ENCODE data around the gene GPR37L1. TPM values are rescaled to one million over a fixed set of nuclear protein-coding genes. Genes with fewer than 3 reads are reported as not detected.

Gene GPR37L1
- total RNA-seq, 6 donors from 2014 or later: under 0.01 to 0.07 (median 0.03) TPM; not detected in 3

DNA sequence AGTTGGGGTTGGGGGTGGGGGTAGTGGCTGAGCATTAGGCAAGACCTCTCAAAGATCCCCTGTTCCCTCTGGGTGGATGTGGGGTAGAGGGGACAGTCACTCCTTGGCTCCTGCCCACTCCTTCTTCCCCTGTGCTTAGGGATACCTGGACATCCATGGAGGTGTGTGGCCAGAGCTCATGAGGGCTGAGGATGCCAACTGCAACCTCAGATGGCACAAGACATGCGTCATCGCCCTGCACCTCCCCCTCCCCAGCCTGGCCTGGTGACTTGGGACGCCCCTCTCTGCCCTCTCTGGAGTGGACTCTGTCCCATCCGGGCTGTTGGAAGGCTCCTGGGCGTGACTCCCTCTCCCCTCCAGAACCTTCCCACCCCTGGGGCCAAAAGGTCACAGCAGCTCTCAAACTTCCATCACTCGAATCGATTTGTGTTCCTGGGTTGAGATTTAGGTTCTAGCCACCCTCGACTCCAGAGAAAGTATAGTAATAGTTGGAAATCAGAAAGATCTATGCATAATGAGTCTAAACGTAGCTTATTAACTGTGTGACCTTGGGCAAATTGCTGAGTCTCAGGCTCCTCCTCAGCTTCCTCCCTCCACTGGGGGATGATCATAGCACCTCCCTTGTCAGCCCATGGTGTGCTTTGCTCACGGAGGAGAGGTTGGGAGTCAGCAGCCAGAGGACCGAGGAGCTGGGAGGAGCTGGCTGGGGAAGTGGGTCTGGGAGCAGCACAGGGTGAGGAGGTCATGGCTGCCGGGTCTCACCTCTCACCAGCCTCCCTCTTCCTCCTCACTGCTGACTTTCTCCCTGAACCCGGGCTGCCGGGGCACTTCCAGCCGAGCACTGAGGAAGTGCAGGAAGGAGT, 39.9 kb downstream of the GPR37L1 start:
- Histone ChIP-seq H3K9me3 (no peaks in the 10 kb centered on the region), H3K27me3 (no peaks in the 10 kb centered on the region), H3K36me3 (no peaks in the 10 kb centered on the region), H3K27ac (peak overlapping the region in 3 of 4 donors; percentile 73 to 93 (median 89)), H3K4me3 (no peak overlapping the region), H3K4me1 (peaks cover 0 to 34% (median 27%) of the 10 kb centered on the region in 4 donors)
- ATAC-seq (ENCODE audit: low FRiP score in 2 of 2): no peak
- TF ChIP-seq CTCF (IDR thresholded peaks at IDR 0.05): no peak
- TF ChIP-seq POLR2A (IDR thresholded peaks at IDR 0.05): no peak
- no peak for TF ChIP-seq EP300 (IDR thresholded peaks at IDR 0.05)
- TF ChIP-seq POLR2AphosphoS5 (IDR thresholded peaks at IDR 0.05): no peak
- peak in 1 of 2 donors; percentile 36 for DNase-seq
- WGBS, 2 donors: 47 to 70% methylated on average over 9 to 15 of the region's 15 CpGs

DNA sequence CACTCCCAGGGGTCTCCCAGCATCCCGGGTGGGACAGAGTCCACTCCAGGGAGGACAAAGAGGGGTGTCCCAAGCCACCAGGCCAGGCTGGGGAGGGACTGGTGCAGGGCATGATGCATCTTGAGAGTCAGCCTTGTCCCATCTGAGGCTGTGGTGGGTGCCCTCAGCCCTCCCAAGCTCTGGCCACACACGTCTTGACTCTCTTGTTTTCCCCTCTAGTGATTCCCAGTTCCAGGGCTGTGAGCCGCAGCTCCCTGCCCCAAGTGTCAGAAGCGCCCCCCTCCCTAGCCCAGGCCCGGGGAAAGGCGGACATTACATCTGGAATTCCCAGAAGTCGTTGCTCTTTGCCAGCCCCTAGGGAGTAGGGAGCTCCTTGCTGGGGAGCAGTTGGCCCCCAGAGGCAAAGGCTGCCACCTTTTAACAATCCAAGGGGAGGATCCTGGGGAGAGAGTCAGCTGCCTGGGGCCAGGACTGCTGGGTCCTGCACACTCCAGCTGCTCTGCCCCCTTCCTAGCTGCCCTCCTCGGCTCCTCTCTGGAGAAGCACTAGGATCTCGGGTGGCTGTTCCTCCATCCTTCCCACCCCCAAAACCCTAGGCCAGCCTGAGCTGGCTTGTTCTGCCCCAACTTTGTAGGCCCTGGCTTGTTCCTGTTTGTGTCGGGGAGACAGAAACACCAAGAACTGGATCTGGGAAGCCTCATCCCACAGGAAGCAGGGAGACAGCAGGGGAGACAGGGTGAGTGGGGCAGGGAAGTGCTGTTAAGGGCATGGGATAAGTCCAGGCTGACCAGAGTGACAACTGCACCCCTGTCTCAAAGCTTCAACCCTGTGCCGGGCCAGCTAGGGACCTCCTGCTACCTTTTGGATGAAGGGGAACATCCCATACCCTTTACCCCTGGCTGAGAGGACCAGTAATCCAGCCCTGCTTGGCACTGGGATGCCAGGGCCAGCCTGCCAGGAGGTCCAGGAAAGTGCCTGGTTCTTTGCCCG, 40.9 kb downstream of the GPR37L1 start:
- Histone ChIP-seq H3K9me3 (no peaks in the 10 kb centered on the region), H3K27me3 (no peaks in the 10 kb centered on the region), H3K27ac (peak overlapping the region in 3 of 4 donors; percentile 24 to 93 (median 89)), H3K36me3 (no peaks in the 10 kb centered on the region), H3K4me1 (peaks cover 0 to 34% (median 32%) of the 10 kb centered on the region in 4 donors), H3K4me3 (no peak overlapping the region)
- WGBS, 2 donors: 75 to 80% methylated on average over 10 to 12 of the region's 12 CpGs
- no peak for ATAC-seq (ENCODE audit: low FRiP score in 2 of 2)
- no peak for DNase-seq
- no peak for TF ChIP-seq POLR2A (IDR thresholded peaks at IDR 0.05)
- no peak for TF ChIP-seq POLR2AphosphoS5 (IDR thresholded peaks at IDR 0.05)

DNA sequence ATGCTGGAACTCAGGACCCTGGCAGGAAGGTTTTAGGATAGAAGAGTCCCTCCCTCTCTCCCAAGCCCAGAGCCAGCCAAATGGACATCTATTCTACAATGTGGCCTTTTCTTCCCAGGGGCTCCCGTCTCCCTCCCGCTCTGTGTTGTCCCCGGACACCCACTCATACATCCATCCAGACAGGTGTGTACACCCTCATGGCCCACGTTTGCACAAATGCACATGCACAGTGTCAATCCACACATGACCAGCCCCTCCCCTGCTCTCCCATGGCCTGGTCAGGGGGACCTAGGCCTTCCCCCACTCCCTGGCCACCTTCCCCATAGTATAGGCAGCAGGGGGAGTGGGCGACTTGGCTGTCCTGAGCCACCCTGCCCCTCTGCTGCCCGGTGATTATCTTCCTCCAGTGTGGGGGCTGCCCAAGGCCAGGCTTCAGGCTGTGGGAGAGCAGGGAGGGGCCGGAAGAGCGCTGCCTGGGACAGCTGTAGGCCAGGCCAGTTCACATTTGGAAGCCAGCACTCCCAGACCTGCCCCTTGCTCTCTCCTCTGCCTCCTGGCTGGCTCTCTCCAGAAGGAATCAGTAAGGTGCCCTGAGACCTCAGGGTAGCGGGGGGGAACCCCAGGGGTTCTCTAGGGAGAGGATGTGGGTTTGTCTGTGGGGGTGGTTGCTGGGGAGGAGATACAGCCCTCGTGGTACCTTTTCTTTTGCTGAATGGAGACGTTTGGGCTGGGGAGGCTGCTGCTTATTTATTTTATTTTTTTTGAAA, 41.7 kb downstream of the GPR37L1 start:
- H3K4me3 ChIP-seq: no peak overlapping the region
- peak overlapping the region in 2 of 4 donors; percentile 21 to 31 for H3K27ac ChIP-seq
- DNase-seq (no peak), ATAC-seq (ENCODE audit: low FRiP score in 2 of 2) (no peak)
- H3K27me3 ChIP-seq: no peaks in the 10 kb centered on the region
- H3K9me3 ChIP-seq: no peaks in the 10 kb centered on the region
- H3K36me3 ChIP-seq: no peaks in the 10 kb centered on the region
- no peak for TF ChIP-seq POLR2A (IDR thresholded peaks at IDR 0.05)
- TF ChIP-seq POLR2AphosphoS5 (IDR thresholded peaks at IDR 0.05): no peak
- 65 to 79% methylated on average over 7 to 11 of the region's 11 CpGs for WGBS, 2 donors
- H3K4me1 ChIP-seq: peaks cover 0 to 34% (median 32%) of the 10 kb centered on the region in 4 donors

DNA sequence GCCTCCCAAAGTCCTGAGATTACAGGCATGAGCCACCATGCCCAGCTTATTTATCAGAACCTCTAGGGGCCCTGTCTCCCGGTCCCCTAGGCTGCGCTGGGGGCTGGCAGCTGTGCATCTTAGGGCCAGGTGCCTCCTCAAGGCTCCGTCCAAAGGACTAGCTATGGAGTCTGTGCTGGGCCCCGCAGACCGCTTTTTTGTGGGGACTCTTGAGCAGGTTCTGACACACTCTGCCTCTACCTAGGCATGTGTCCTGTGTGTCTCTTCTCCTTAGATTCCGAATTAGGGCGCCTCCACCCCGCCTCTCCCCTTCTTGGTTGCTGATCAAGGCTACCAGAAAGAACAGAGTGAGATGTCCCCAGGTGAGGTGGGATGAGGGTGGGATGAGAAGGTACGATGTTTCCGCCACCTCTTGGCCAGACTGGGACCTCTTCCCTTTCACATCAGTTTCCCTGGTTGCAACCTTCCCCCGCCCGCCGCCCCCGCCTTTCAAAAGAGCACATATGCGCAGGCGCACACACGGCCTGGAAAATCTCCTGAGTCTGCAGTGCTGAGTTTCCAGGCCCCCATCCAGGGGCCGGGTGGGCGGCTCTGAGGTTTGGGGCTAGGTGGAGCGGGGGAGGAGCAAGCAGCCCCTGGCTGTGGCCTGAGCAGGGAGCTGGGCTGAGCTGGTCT, 42.7 kb downstream of the GPR37L1 start:
- no peaks in the 10 kb centered on the region for H3K9me3 ChIP-seq
- no peak overlapping the region for H3K4me3 ChIP-seq
- H3K27me3 ChIP-seq: no peaks in the 10 kb centered on the region
- no peaks in the 10 kb centered on the region for H3K36me3 ChIP-seq
- 85 to 93% methylated on average over 17 to 20 of the region's 20 CpGs for WGBS, 2 donors
- H3K4me1 ChIP-seq: peaks cover 0 to 30% (median 27%) of the 10 kb centered on the region in 4 donors
- DNase-seq (peak in 1 of 2 donors; percentile 71), ATAC-seq (ENCODE audit: low FRiP score in 2 of 2) (no peak)
- H3K27ac ChIP-seq: no peak overlapping the region
- TF ChIP-seq POLR2A (IDR thresholded peaks at IDR 0.05): no peak
- no peak for TF ChIP-seq POLR2AphosphoS5 (IDR thresholded peaks at IDR 0.05)
- TF ChIP-seq CTCF (IDR thresholded peaks at IDR 0.05): no peak
